Osteocyte (in vitro differentiated cells): ENCODE data around the gene KRT17. TPM values are rescaled to one million over a fixed set of nuclear protein-coding genes. Genes with fewer than 3 reads are reported as not detected.
"Not testable (repeated sequence)": the region's sequence is repeated elsewhere in the genome, so short reads cannot be mapped to it uniquely, and the experiment has no call there.

Experiments used
- DNase-seq: peaks from one replicate; pipeline ENCODE4 v3.0.0; 2021; ENCODE audit warnings: mixed read lengths; ENCODE audit not compliant: unreplicated experiment; ENCODE audit errors: extremely low spot score
- H3K27ac Mint-ChIP-seq: one replicate; pipeline ENCODE4 v1.8.0; 2021; ENCODE audit warnings: mild to moderate bottlenecking, mixed read lengths; ENCODE audit not compliant: unreplicated experiment
- H3K27me3 Mint-ChIP-seq: one replicate; pipeline ENCODE4 v1.8.0; 2021; ENCODE audit warnings: mixed read lengths; ENCODE audit not compliant: unreplicated experiment
- H3K36me3 Mint-ChIP-seq: one replicate; pipeline ENCODE4 v1.8.0; 2021; ENCODE audit warnings: mixed read lengths; ENCODE audit not compliant: unreplicated experiment
- H3K4me1 Mint-ChIP-seq: one replicate; pipeline ENCODE4 v1.8.0; 2021; ENCODE audit warnings: mixed read lengths; ENCODE audit not compliant: unreplicated experiment
- H3K4me3 Mint-ChIP-seq: one replicate; pipeline ENCODE4 v1.8.0; 2021; ENCODE audit warnings: mild to moderate bottlenecking, moderate library complexity, mixed read lengths; ENCODE audit not compliant: unreplicated experiment
- H3K9me3 Mint-ChIP-seq: one replicate; pipeline ENCODE4 v1.8.0; 2021; ENCODE audit warnings: mixed read lengths; ENCODE audit not compliant: unreplicated experiment
- total RNA-seq: library from RNA; stranded (reverse); gene quantifications from 2 replicates; pipeline ENCODE4 v1.2.1, GENCODE V29; 2021
- TF ChIP-seq, protein P1 (sequence below): fragments of 200-600 bp; sonication (generic); IDR thresholded peaks from 2 replicates; pipeline ENCODE4 v1.5.0; 2021; ENCODE audit warnings: antibody characterized with exemption, mild to moderate bottlenecking, moderate library complexity

The KRT17 gene
- total RNA-seq, 1 donor from 2014 or later = 40.5 TPM

DNA sequence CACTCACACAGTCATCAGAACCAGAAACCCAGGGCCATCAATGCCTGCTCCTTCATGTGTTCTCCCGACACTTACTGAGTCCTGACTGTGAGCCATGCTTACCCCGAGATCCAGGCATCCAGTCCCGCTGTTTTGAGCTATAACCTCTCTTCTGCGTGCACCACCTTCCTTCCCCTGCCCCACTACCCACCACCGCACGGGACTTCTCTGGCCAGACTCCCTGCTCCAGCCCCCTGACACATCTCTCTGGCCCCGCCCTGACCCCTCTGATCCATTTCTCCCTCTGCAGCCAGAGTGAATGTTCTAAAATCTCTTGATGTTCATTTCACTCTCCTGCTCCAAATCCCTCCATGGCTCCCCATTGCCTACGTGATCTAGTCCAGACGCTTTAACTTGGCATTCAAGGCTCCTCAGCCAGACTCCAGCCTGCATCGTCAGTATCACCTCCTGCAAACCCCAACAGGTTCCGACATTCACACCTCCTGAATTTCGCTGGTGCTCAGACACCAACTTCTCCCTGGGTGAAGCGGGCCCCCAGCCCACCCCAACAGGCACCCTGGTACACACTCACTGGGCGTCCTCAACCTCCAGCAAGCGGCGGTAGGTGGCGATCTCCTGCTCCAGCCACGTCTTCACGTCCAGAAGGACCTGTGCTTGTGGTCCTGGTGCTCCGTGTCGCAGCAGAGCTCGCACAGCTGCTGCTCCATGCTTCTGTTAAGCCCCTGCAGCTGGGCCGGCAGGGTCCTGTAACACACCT is 3.1 kb upstream of the KRT17 start:
- H3K27ac Mint-ChIP-seq = peak overlapping the region; percentile 50
- H3K27me3 Mint-ChIP-seq = no peaks in the 10 kb centered on the region
- H3K4me1 Mint-ChIP-seq = peaks cover 50% of the 10 kb centered on the region
- peak overlapping the region; percentile 6 for H3K4me3 Mint-ChIP-seq
- no peaks in the 10 kb centered on the region for H3K9me3 Mint-ChIP-seq
- TF ChIP-seq, protein P1, sequence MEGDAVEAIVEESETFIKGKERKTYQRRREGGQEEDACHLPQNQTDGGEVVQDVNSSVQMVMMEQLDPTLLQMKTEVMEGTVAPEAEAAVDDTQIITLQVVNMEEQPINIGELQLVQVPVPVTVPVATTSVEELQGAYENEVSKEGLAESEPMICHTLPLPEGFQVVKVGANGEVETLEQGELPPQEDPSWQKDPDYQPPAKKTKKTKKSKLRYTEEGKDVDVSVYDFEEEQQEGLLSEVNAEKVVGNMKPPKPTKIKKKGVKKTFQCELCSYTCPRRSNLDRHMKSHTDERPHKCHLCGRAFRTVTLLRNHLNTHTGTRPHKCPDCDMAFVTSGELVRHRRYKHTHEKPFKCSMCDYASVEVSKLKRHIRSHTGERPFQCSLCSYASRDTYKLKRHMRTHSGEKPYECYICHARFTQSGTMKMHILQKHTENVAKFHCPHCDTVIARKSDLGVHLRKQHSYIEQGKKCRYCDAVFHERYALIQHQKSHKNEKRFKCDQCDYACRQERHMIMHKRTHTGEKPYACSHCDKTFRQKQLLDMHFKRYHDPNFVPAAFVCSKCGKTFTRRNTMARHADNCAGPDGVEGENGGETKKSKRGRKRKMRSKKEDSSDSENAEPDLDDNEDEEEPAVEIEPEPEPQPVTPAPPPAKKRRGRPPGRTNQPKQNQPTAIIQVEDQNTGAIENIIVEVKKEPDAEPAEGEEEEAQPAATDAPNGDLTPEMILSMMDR = no peak
- no peak for DNase-seq
- H3K36me3 Mint-ChIP-seq = no peaks in the 10 kb centered on the region

DNA sequence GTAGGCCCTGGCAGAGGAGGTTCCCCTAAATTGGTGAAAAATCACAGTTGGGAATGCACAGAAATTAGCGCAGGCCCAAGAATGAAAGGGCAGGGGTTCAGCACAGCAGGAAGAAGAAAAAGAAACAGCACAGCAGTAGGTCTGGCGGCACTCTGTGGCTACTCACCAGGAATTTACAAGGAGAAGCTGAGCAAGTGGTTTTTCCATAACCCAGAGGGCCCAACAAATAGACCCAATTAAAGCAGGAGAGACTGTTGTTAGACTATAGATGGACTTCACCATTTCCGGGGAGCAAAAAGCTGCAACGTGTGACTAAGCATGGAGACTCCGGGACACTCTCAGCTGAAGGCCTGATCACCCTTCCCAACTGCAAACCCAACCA is 2.5 kb upstream of the KRT17 start:
- H3K27ac Mint-ChIP-seq = peak overlapping the region; percentile 50
- DNase-seq, H3K36me3 Mint-ChIP-seq, H3K27me3 Mint-ChIP-seq, H3K4me3 Mint-ChIP-seq, H3K9me3 Mint-ChIP-seq: not testable (repeated sequence)
- peaks cover 56% of the 10 kb centered on the region for H3K4me1 Mint-ChIP-seq

DNA sequence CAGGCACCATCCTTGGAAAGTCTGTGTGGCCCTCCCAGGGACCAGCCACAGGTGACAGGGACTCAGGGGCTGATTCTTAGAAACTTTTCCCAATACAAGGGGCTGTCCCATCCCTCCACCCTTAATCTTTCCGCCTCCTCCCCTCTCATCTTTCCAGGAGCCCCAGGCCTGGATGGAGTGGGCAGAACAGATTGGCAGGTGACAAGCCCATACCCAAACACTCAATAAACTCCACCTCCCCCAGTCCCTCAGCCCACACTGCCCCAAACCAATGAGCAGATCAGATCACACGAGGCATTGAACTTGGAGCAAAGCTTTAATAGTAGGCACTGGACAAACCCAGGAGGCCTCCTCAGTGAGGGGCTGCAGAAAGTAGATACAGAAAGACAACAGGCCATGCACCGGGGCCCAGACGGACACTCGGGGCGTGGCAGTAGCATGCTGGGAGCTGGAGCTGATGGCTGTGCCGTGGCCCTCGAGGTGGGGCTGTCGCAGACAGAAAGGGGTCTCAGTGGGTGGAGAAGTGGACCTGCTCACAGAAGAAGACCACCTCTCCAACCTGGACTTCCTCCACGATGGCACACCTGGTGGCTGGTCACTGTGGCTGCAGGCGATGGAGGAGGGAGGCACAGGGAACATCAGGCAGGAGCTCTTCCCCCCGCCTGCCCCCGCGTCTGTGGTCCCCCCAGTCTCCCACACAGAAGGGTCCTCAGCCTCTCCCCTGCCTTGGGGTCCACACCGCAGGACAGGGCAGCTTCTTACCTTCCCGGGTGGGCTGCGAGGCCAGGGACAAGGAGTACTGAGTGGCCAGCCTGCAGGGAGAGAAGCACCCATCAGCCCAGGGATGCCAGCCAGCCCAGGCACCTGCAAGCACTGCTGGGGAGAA is 1.9 kb upstream of the KRT17 start:
- H3K36me3 Mint-ChIP-seq, H3K27me3 Mint-ChIP-seq, DNase-seq, H3K9me3 Mint-ChIP-seq: not testable (repeated sequence)
- Mint-ChIP-seq H3K4me3 (peak overlapping the region; percentile 14), H3K27ac (peak overlapping the region; percentile 91), H3K4me1 (peaks cover 62% of the 10 kb centered on the region)

DNA sequence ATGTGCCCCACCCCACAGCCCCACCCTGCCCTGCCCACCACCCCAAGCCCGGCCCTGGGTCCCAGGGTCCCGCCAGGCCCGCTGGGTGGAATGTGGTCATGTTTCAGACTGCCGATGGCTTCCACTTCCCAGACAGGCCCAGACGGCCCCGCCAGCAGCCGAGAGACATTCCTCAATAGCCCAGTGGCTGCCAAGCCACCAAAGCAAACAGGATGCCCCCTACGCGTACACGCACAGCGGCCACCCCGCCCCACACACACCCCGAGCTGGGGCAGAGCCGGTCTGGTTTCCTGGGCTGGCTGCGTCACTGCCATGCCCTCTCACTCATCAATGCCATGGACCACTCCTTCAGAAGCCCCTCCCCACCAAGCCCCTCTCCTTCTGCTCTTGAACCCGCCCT is 1.2 kb upstream of the KRT17 start:
- H3K36me3 Mint-ChIP-seq = no peaks in the 10 kb centered on the region
- peak overlapping the region; percentile 14 for H3K4me3 Mint-ChIP-seq
- TF ChIP-seq, protein P1 = no peak
- H3K27me3 Mint-ChIP-seq = no peaks in the 10 kb centered on the region
- no peaks in the 10 kb centered on the region for H3K9me3 Mint-ChIP-seq
- DNase-seq = peak; percentile 92
- peak overlapping the region; percentile 91 for H3K27ac Mint-ChIP-seq
- peaks cover 69% of the 10 kb centered on the region for H3K4me1 Mint-ChIP-seq

DNA sequence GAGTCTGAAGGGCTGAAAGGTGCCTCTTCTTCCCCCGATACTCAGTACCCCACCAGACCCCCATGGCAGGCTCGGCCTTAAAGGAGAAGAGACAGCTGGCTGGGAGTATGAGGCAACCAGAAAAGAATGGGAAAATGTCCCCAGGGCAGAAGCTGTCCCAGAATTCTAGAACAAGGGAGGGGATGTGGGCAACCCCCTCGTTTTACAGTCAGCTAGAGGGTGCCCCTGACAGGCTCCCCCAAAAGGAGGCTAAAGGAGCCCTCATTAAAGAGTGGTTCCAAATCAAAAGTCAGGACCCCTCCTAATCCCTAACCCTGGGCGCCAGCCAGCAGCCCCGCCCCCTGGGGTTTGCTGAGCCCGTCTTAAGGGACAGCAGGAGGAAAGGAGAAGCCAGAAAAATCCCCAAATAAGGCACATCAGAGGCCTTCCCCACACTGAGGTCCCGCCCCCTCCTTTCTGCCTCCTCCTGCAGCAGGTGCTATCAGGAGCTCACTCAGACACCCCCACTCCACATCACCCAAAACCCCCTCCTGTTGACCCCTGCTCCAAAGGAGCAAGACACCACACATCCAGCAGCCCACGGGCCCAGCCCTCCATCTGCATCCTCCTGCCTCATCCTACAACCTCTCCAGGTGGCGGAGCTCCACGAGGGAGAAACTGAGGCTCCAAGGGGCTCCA is 1.1 kb downstream of the KRT17 start:
- peaks cover 72% of the 10 kb centered on the region for H3K4me1 Mint-ChIP-seq
- H3K9me3 Mint-ChIP-seq = not testable (repeated sequence)

DNA sequence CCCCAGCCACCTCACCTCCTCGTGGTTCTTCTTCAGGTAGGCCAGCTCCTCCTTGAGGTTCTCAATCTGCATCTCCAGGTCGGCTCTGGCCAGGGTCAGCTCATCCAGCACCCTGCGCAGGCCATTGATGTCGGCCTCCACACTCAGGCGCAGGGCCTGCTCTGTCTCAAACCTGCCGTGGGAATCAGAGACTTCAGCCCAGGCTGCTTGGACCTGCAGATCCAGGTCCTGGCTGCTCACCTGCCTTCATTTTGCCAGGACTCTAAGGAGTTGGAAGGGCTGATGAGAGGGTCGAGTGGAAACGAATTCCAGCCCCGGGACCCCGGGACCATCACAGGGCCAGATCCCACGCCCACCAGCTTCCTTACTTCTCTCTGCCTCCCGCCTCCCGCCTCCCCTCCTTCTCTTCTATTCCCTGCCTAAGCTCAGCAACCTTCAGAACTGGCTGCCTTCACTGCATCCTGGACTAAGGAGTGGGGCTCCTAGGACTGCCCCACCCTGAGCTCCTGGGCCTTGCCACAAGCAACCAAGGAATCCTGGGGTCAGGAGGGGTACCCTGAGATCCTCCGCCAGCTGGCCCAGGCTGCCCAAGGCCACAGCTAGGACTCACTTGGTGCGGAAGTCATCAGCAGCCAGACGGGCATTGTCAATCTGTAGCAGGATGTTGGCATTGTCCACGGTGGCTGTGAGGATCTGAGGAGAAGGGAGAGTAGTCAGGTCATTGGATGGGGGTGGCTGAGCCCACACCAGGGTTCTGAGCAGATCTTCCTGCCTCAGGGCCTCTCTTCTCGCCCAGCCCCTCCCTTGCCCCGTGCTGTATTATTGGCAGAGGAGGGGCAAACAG is 1.8 kb downstream of the KRT17 start:
- not testable (repeated sequence) for DNase-seq, H3K27me3 Mint-ChIP-seq, H3K9me3 Mint-ChIP-seq, H3K36me3 Mint-ChIP-seq
- peak overlapping the region; percentile 70 for H3K27ac Mint-ChIP-seq
- peak overlapping the region; percentile 45 for H3K4me3 Mint-ChIP-seq
- H3K4me1 Mint-ChIP-seq = peaks cover 70% of the 10 kb centered on the region

More for the DNA sequence above, 1.1 kb downstream of the KRT17 start:
- not testable (repeated sequence) for H3K27me3 Mint-ChIP-seq, H3K36me3 Mint-ChIP-seq, DNase-seq
- Mint-ChIP-seq H3K4me3 (peak overlapping the region; percentile 45), H3K27ac (peak overlapping the region; percentile 70)
